Tongue (tissue), 2 donors: Measurements from ENCODE around the gene KIF26A. TPM values are rescaled to one million over a fixed set of nuclear protein-coding genes. Genes with fewer than 3 reads are reported as not detected.
A peak's percentile ranks its signal among the peaks of the same experiment; 100 is the strongest.

Source experiments
- DNase-seq: peaks from one replicate; pipeline ENCODE4 v3.0.0-alpha.2; 2015
- total RNA-seq: library from RNA; depleted of rRNA; stranded (reverse); fragments of >200 nt; gene quantifications from one replicate; pipeline ENCODE4 v1.2.3, GENCODE V29; 2014

The KIF26A gene
- total RNA-seq, 1 donor from 2014 or later, result 14.0 TPM

DNA sequence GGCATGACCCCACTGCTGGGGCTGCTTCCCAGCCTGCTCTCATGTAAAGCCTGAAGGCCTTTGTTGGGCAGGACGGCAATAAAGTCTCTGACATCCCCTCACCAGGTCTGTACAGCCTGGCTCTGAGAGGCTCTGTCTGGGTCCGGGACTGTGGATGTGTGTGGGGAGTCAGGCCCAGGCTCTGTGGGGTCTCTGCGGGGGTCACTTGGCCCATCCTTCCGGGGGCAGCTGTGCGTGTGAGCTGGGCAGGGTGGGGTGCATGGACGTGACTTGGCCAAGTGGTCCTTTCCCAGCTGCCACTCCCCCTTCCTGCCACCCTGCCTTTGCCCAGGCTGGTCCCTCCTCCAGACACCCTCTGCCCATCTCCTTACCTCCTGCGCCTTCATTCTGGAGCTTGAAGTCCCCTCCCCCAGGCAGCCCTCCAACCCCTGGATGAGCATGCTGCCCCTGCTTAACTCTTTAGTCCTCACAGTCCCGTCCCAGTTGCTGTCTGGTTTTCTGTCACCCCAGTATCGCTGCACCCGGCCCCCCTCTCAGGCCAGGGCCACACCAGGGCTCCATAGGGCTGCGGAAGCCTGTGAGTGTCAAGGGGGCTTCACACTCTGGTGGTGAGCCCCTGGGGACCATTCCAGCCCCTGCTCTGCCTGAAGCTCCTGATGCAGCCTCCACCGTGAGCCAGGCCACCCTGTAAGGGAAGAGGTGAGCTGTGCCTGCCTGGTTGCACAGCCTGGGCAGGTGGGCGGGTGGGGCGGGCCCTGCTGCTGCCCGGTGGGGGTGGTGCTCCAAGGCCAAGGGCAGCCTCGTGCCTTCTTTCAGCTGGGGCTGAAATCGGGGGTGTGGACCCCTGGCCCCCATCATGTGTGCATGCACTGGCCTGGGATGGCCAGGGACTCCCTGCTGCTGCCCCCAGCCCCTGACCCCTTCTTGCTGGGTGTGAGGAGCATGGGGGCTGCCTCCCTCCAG, 25.5 kb upstream of the KIF26A start:
- no peak for DNase-seq

DNA sequence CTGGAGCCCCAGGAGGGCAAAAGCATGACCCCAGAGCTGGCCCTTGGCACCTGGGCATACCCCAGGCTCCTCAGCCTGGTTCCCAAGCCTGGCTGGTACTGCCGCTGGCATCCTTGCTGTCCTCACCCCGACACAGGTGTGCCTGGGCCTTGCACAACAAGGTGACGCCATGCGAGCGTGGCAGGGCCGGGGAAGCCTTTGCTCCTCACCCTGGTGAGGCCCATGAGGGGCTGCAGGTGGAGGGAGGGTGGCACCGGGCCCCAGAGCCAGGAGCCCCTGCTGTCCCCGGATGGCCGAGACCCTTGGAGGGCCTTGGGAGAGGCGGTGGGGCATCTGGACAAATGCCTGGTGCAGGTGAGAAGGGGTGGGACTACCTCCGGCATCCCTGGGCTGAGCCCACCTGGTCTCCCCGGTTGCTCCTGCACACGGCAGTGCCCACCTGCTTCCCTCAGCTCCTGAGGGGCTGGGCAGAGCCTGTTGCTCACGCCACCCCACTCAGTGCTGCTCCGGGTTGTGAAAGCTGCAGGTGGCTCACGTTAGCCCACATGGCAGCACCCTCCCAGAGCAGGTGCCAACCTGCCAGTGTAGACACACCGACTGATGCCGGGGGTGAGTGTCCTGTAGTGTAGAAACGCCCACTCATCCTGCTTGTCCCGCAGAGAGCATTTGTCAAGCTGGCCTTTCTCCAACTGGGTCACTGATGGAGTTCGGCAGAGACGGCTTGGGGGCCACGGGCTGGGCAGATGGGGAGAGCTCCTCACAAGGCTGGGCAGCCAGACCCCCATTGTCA, 24.6 kb upstream of the KIF26A start:
- no peak for DNase-seq

GRCh38 chr14:104114421-104115130, 23.8 kb upstream of the KIF26A start:
- no peak for DNase-seq

- DNase-seq, result no peak
Measured at GRCh38 chr14:104115131-104115600, 23.2 kb upstream of the KIF26A start.

GRCh38 chr14:104115691-104116287, 22.6 kb upstream of the KIF26A start:
- DNase-seq, result no peak

DNA sequence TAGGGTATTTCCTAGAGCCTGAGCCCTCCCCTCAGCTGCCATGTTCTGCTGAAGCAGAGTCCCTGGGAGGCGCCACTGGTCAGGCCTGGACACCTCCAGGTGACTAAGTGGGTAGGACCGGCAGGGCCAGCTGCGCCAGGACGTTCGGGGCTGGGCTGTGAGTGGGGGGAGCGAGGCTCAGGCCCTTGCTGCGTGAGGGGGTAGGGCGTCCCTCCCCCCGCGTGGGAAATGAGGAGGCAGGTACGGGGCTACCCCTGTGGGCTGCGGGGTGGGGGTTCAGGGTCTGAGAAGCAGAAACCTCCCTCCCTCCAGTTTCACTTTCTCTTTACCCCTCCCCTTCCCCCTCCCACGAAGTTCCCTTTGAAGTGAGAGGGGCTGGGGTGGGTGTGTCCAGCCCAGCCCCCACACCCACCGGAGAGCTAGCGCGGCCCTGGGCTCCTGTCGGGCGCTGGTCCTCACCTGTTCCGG, 22.1 kb upstream of the KIF26A start:
- DNase-seq, result no peak

DNA sequence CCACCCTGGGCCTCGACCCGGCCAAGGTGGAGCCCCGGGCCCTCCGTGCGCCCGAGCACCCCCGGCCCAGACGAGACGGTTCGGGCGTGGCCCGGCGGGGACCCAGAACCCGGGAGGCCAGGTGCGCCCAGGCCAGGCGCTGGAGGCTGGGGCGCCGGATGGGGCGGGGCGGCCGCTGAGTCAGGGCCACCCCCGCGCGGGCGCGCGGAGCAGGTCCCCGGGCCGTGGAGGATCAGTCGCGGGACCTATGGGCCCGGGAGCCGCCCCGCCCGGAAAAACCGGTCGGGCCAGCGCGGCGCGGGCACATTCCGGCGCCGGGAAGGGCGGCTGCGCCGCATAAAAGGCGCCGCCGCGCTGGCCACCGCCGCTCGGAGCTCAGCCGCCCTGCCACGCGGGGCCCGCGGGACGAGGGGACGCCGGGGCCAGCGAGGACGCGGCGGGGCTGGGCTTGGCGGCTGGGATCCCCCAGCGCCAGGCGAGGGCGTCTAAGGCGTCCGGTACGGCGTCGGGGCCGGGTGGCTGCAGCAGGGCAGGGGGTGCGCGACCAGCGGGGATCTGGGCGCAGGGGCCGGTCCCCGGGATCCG, 21.5 kb upstream of the KIF26A start:
- no peak for DNase-seq

DNA sequence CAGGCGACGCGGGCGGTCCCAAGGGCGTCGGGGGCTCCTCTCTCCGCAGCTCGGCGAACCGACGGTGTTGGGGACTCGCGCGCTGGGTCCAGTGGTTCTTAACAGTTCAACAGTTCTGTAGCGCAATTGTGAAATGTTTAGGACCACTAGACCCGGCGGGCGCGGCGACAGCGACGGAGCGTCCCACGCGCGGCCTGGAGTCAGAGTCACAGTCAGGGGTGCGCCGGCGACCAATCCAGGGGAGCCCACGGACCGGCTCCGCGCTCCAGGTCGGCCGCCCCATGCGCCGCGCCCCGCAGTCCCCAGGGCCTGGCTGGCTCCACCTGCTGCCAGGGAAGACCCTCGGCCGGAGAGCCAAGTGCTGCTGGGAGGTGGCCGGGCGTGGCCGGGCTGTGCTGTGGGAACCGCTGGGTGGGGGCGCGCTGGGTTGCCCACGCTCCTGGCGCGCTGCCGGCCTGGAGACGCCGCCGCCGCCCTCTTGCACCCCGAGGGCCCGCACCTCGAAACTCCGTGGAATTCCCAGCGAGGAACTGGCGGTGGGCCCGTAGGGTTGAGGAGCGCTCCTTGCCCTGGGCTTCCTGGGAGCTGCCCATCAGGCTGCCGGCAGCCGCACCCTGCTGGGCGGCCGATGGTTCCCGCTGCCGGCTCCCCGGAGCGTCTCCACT, 20.9 kb upstream of the KIF26A start:
- no peak for DNase-seq

- DNase-seq, result no peak
Measured at GRCh38 chr14:104118006-104118844, 20.2 kb upstream of the KIF26A start.

DNA sequence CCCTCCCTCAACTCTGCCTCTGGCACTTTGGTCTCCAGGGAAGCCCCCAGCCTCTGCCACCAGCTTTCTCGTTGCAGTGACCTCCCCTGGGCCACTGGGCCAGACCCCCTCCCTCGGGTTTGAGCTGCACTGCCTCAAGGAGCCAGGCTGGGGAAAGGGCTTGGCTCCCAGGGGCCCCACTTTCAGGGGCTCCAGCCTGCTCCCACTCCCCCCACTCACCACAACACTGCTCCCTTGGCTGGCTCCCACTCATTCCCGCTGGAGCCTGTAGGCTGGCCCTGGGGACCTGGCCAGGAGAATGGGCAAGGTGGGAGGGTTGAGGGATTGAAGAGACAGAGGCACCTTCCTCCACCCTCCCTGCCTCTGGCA, 19.3 kb upstream of the KIF26A start:
- no peak for DNase-seq

DNA sequence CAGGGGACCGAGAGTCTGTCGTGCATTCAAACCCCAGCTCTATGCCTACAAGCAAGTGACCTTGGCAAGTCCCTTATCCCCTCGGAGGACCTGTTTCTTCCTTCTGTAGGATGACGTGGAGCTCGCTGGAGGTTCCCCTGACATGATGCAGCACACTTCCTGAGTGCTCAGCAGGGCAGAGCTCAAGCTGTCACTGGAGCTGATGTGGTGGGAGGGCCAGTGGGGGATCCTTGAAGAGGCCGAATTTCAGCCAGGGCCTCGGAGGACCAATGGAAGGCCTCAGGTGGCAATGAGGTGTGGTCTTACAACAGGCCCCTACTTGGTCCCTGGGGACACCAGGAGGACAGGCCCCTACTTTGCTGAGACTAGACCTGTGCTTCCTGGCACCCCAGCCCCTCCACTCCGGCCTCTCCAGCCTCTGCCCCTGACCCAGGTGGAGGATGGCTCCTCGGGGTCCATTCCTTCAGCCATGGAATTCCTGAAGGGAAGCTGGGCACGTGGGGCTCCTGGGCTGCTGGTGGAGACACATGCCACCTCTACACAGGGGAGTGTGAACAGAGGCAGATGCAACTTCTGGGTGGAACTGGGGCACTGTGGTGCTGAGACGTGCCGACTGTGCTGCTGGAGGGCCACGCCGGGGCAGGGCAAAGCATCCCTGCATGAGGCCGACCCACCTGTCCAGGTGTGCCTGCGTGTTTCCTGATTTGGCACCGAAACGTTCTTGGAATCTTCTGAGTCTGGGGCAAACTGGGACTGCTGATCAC, 18.7 kb upstream of the KIF26A start:
- DNase-seq, result no peak

DNA sequence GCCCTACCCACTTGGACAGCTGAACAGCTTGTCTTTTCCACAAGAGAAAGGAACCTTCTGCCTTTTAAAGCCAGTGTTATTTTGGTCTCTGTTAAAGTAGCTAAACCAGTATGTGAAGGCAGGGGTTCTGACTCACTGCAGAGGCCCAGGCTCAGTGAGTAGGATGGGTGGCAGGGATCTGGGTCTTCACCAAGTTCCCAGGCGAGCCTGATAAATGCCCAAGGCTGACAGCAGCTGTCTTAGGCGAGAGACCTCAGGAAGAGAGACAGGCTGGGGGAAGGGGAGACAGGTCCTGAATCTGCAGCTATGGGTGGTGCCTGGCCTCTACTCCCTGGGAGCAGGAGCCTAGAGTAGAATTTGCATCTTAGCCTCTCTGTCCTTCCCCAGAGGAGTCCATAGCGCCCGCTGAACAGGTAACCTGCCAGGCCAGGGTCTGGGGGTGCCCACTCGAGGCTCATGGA, 18.1 kb upstream of the KIF26A start:
- DNase-seq, result no peak

GRCh38 chr14:104121142-104121541, 17.2 kb upstream of the KIF26A start:
- no peak for DNase-seq

- DNase-seq, result no peak
Measured at GRCh38 chr14:104123879-104124278, 14.5 kb upstream of the KIF26A start.

DNA sequence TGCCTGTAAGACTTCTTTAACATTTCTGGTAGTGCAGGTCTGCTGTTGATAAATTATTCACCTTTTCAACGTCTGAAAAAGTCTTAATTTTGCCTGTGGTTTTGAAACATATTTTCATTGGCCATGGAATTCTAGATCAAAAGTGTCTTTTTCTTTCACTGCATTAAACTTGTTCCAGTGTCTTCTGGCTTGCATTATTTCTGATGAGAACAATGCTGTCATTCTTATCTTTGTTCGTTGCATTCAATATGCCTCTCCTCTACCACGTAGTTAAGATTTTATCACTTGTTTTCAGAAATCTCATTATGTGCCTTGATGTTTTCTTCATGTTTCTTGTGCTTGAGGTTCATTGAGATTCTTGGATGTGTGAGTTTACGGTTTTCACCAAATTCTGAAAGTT, 13.4 kb upstream of the KIF26A start:
- no peak for DNase-seq

DNA sequence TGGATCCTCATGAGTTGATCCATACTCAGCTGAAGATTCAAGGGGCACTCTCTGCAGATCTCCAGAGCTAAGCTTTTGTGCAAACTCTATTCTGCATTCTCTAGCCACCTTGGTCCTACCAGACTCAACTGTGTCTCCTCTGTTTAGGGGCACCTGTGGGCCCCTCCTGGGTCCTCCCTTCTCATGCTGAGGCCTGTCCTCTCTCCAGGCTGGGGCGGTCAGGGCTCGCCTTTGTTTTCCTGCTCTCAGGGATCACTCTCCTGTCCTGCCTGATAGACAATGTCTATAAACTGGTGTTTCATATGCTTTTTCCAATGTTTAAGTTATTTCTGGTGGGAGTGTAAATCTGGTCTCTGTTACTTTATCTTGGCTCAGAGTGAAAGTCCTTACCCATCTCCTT, 11.6 kb upstream of the KIF26A start:
- no peak for DNase-seq

- DNase-seq, result no peak
Measured at GRCh38 chr14:104128981-104129380, 9.4 kb upstream of the KIF26A start.

DNA sequence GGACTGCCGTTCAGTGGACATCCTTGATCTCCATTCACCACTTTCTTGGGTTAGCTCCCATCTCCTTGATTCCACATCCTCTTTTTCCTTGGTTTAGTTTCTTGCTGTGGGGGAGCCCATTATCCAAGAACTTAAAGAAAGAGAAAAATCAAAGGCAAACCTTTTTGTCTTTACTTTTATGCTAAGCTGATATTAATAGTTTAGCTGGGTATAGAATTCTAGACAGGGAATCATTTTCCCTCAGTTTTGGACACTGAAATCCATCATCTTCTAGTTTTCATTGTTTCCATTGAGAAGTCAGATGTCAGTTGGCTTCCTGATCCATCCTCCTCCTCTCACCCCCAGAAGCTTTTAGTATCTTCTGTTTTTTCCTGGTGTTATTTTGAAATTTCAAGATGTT, 8.8 kb upstream of the KIF26A start:
- no peak for DNase-seq

DNA sequence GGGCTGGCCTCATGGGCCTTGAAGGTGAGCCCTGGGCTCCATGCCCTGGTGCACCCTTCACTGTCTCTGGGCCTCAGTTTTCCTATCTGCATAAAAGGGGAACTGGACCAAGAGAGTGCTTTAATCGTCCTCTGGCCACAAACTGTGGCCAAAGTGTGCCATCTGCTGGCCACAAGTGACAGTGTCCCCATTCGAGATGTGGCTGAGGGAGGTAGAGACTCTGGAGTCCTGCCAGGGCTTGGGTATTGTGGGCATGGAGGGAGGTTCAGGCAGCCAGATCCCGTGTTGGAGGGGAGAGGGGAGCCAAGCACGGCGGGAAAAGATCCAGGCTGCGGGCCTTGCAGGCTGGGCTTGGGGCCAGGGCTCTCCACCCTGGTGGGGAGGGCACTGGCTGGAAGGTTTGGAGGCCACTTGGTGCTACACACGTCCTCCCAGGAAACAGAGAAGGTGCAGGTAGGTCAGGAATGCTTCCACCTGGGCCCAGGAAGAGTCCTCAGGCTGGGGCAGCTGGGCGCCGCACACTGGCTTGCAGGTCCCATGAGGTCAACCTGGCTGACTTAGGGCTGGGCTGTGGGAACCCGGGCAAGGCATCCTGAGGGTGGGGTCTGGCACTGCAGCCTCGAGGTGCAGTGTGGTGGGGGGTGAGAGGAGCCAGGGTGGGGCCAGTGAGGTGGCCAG, 7.3 kb upstream of the KIF26A start:
- peak; percentile 76 for DNase-seq
